ENCODE results near the gene LRP6. TPM values are rescaled to one million over a fixed set of nuclear protein-coding genes. Genes with fewer than 3 reads are reported as not detected.

Gene LRP6
- total RNA-seq, 1 experiment from 2014 or later: 28.1 TPM

- no TSS peak for BruUV-seq (replicated peaks)
- ATAC-seq: no peak
- Histone ChIP-seq H3K9ac (ENCODE audit: low read length) (no peak overlapping the region), H3K27ac (ENCODE audit: low read depth, low read length) (no peak overlapping the region), H3K79me2 (ENCODE audit: insufficient read depth, low read length) (no peaks in the 10 kb centered on the region), H3K9me2 (ENCODE audit: insufficient read depth) (no peaks in the 10 kb centered on the region), H3K4me2 (ENCODE audit: low read length) (no peak overlapping the region), H3K4me3 (replicated peaks in 1 of 2; ENCODE audit: low read depth in 1 of 2, low read length in 2 of 2) (no peak overlapping the region), H3K4me1 (ENCODE audit: control insufficient read depth in 1 of 2, insufficient read depth in 2 of 2, low read length in 2 of 2) (no peaks in the 10 kb centered on the region), H3K36me3 (ENCODE audit: control insufficient read depth in 1 of 2, insufficient read depth in 2 of 2, low read length in 2 of 2) (peaks cover 0 to 6% of the 10 kb centered on the region in 2 experiments; a peak in 1 of 4 replicates), H4K20me1 (ENCODE audit: insufficient read depth) (no peaks in the 10 kb centered on the region), H2AFZ (ENCODE audit: low read depth, low read length, poor library complexity, severe bottlenecking) (no peak overlapping the region), H3K27me3 (ENCODE audit: insufficient read depth, low read length) (no peaks in the 10 kb centered on the region), H3K9me3 (ENCODE audit: control insufficient read depth in 1 of 2, insufficient read depth in 1 of 2, low read depth in 1 of 2, low read length in 2 of 2) (no peaks in the 10 kb centered on the region)
- ChIA-PET RAD21 (ENCODE audit: low non-redundant PET in 1 of 2, low total read pairs in 2 of 2, uncharacterized antibody in 2 of 2, unreplicated experiment in 2 of 2) (no interaction called here), POLR2A (no interaction called here), CTCF (no interaction called here)
- intact Hi-C loops (cut with micrococcal nuclease): no loop called here
- TF ChIP-seq EGR1 (IDR thresholded peaks at IDR 0.05; ENCODE audit: low read depth) (no peak), RAD21 (IDR thresholded peaks at IDR 0.05; ENCODE audit: low read depth) (no peak), TCF7L2 (IDR thresholded peaks at IDR 0.05; ENCODE audit: borderline replicate concordance, extremely low read depth, insufficient read depth, insufficient read length) (no peak), MAX (IDR thresholded peaks at IDR 0.05) (no peak), ATF3 (IDR thresholded peaks at IDR 0.05) (no peak), ZNF274 (IDR thresholded peaks at IDR 0.05; ENCODE audit: low read depth, low read length) (no peak), CBX3 (IDR thresholded peaks at IDR 0.05; ENCODE audit: low read depth) (no peak)
- no peak for DNase-seq (ENCODE audit: low read depth, low spot score)
Observed at GRCh38 chr12:12159988-12160387, 106.9 kb downstream of the LRP6 start.

- no peak overlapping the region for H3K4me3 ChIP-seq (replicated peaks in 1 of 2; ENCODE audit: low read depth in 1 of 2, low read length in 2 of 2)
- CTCF ChIA-PET: no interaction called here
- intact Hi-C loops (cut with micrococcal nuclease): no loop called here
- RAD21 ChIA-PET (ENCODE audit: low non-redundant PET in 1 of 2, low total read pairs in 2 of 2, uncharacterized antibody in 2 of 2, unreplicated experiment in 2 of 2): no interaction called here
- H2AFZ ChIP-seq (ENCODE audit: low read depth, low read length, poor library complexity, severe bottlenecking): no peak overlapping the region
- no peaks in the 10 kb centered on the region for H3K9me3 ChIP-seq (ENCODE audit: control insufficient read depth in 1 of 2, insufficient read depth in 1 of 2, low read depth in 1 of 2, low read length in 2 of 2)
- TF ChIP-seq SP1 (IDR thresholded peaks at IDR 0.05; ENCODE audit: low read depth): no peak
- TF ChIP-seq RAD21 (IDR thresholded peaks at IDR 0.05; ENCODE audit: low read depth): no peak
- POLR2A ChIA-PET: no interaction called here
- no peaks in the 10 kb centered on the region for H3K79me2 ChIP-seq (ENCODE audit: insufficient read depth, low read length)
- H3K27ac ChIP-seq (ENCODE audit: low read depth, low read length): no peak overlapping the region
- H3K9ac ChIP-seq (ENCODE audit: low read length): no peak overlapping the region
- peaks cover 0 to 6% of the 10 kb centered on the region in 2 experiments; a peak in 1 of 4 replicates for H3K36me3 ChIP-seq (ENCODE audit: control insufficient read depth in 1 of 2, insufficient read depth in 2 of 2, low read length in 2 of 2)
- no peaks in the 10 kb centered on the region for H3K9me2 ChIP-seq (ENCODE audit: insufficient read depth)
- no peaks in the 10 kb centered on the region for H3K27me3 ChIP-seq (ENCODE audit: insufficient read depth, low read length)
- H3K4me1 ChIP-seq (ENCODE audit: control insufficient read depth in 1 of 2, insufficient read depth in 2 of 2, low read length in 2 of 2): no peaks in the 10 kb centered on the region
- DNase-seq (ENCODE audit: low read depth, low spot score): no peak
- H3K4me2 ChIP-seq (ENCODE audit: low read length): no peak overlapping the region
- no TSS peak for BruUV-seq (replicated peaks)
- H4K20me1 ChIP-seq (ENCODE audit: insufficient read depth): no peaks in the 10 kb centered on the region
- no peak for ATAC-seq
Observed at GRCh38 chr12:12158858-12159257, 108.0 kb downstream of the LRP6 start.

Measured in HCT116 (cell line).